Measurements from ENCODE around the gene IPO4. TPM values are rescaled to one million over a fixed set of nuclear protein-coding genes. Genes with fewer than 3 reads are reported as not detected.

Gene IPO4
- total and polyA plus RNA-seq, 2 of the 13 experiments (the other 11 are each of a cell fraction or from before 2014, with no cell fraction given) = 39.0 to 179 TPM

DNA sequence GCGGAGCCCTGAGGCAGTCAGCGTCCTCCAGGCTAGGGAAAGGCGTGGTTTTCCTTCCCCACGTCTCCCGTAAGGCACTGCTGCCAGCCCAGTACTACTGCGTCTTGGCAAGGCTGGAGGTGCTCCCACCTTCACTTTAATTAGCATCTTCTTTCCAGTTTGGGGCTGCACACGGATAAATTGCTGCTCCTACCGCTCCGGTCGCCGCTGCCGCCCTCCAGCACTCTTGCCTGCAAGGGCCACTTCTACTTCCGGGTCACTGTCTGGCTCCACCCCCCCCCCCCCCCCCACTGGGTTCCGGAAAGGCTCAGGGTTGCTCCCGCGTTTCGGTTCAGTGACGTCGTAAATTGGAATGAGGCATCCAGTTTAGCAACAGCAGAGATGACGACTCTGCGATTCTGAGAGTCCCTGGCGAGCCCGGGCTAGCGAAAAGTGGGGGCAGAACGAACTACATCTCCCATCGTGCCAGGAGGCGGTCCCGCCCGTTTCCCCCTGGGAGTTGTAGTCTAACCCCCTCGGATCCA, 43.6 kb upstream of the IPO4 start, which contains the start of gene NEDD8 (continued):
- TF ChIP-seq, protein P1, sequence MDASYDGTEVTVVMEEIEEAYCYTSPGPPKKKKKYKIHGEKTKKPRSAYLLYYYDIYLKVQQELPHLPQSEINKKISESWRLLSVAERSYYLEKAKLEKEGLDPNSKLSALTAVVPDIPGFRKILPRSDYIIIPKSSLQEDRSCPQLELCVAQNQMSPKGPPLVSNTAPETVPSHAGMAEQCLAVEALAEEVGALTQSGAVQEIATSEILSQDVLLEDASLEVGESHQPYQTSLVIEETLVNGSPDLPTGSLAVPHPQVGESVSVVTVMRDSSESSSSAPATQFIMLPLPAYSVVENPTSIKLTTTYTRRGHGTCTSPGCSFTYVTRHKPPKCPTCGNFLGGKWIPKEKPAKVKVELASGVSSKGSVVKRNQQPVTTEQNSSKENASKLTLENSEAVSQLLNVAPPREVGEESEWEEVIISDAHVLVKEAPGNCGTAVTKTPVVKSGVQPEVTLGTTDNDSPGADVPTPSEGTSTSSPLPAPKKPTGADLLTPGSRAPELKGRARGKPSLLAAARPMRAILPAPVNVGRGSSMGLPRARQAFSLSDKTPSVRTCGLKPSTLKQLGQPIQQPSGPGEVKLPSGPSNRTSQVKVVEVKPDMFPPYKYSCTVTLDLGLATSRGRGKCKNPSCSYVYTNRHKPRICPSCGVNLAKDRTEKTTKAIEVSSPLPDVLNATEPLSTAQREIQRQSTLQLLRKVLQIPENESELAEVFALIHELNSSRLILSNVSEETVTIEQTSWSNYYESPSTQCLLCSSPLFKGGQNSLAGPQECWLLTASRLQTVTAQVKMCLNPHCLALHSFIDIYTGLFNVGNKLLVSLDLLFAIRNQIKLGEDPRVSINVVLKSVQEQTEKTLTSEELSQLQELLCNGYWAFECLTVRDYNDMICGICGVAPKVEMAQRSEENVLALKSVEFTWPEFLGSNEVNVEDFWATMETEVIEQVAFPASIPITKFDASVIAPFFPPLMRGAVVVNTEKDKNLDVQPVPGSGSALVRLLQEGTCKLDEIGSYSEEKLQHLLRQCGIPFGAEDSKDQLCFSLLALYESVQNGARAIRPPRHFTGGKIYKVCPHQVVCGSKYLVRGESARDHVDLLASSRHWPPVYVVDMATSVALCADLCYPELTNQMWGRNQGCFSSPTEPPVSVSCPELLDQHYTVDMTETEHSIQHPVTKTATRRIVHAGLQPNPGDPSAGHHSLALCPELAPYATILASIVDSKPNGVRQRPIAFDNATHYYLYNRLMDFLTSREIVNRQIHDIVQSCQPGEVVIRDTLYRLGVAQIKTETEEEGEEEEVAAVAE (CRISPR knock-in tag; IDR thresholded peaks at IDR 0.05; ENCODE audit: borderline replicate concordance) = peak; percentile 76; the same call in 1 of the 2 replicates
- TF ChIP-seq ZBTB21 (CRISPR knock-in tag; IDR thresholded peaks at IDR 0.05) (peak; percentile 97), SATB2 (CRISPR knock-in tag; IDR thresholded peaks at IDR 0.05) (peak; percentile 87; the same call in 1 of the 2 replicates), SMC3 (IDR thresholded peaks at IDR 0.05; ENCODE audit: low read length) (no peak), TAF15 (IDR thresholded peaks at IDR 0.05; ENCODE audit: low read depth, low read length, poor library complexity, severe bottlenecking) (peak; percentile 91), ZSCAN22 (CRISPR knock-in tag; IDR thresholded peaks at IDR 0.05) (no peak), ZNF616 (CRISPR knock-in tag; IDR thresholded peaks at IDR 0.05; ENCODE audit: low read depth) (no peak; the same call in 1 of the 2 replicates), PRMT3 (CRISPR knock-in tag; IDR thresholded peaks at IDR 0.05; ENCODE audit: borderline replicate concordance, low read depth) (no peak), HNF4G (IDR thresholded peaks at IDR 0.05; ENCODE audit: borderline replicate concordance, low read depth, low read length) (no peak), HNF4G (CRISPR knock-in tag; IDR thresholded peaks at IDR 0.05; ENCODE audit: borderline replicate concordance, low read depth) (peak; percentile 38; the same call in 1 of the 2 replicates), SNRNP70 (IDR thresholded peaks at IDR 0.05; ENCODE audit: low read depth, low read length) (no peak), ZNF543 (CRISPR knock-in tag; IDR thresholded peaks at IDR 0.05) (no peak), ZNF30 (CRISPR knock-in tag; IDR thresholded peaks at IDR 0.05) (no peak), SAFB2 (CRISPR knock-in tag; IDR thresholded peaks at IDR 0.05; ENCODE audit: borderline replicate concordance, low read depth) (no peak; the same call in 1 of the 2 replicates), GATA4 (IDR thresholded peaks at IDR 0.05; ENCODE audit: borderline replicate concordance, low read depth) (no peak; the same call in 1 of the 2 replicates), ZNF10 (CRISPR knock-in tag; IDR thresholded peaks at IDR 0.05; ENCODE audit: borderline replicate concordance, low read depth) (no peak)
- TF ChIP-seq, protein P2, sequence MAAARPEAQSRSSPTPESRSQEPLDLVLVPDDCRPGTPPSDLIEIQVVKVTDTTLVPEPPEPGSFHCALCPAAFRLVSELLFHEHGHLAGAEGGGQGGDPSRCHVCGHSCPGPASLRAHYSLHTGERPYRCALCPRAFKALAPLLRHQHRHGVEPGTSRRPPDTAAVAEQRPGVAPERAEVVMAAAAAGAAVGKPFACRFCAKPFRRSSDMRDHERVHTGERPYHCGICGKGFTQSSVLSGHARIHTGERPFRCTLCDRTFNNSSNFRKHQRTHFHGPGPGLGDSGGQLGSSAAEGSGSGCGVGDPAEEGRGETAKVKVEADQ (CRISPR knock-in tag; IDR thresholded peaks at IDR 0.05; ENCODE audit: borderline replicate concordance) = peak; percentile 98
- TF ChIP-seq, protein P3, sequence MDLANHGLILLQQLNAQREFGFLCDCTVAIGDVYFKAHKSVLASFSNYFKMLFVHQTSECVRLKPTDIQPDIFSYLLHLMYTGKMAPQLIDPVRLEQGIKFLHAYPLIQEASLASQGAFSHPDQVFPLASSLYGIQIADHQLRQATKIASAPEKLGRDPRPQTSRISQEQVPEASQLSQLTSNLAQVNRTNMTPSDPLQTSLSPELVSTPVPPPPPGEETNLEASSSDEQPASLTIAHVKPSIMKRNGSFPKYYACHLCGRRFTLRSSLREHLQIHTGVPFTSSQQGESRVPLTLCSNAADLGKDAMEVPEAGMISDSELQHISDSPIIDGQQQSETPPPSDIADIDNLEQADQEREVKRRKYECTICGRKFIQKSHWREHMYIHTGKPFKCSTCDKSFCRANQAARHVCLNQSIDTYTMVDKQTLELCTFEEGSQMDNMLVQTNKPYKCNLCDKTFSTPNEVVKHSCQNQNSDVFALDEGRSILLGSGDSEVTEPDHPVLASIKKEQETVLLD (CRISPR knock-in tag; IDR thresholded peaks at IDR 0.05; ENCODE audit: low read depth) = no peak
- TF ChIP-seq, protein P4, sequence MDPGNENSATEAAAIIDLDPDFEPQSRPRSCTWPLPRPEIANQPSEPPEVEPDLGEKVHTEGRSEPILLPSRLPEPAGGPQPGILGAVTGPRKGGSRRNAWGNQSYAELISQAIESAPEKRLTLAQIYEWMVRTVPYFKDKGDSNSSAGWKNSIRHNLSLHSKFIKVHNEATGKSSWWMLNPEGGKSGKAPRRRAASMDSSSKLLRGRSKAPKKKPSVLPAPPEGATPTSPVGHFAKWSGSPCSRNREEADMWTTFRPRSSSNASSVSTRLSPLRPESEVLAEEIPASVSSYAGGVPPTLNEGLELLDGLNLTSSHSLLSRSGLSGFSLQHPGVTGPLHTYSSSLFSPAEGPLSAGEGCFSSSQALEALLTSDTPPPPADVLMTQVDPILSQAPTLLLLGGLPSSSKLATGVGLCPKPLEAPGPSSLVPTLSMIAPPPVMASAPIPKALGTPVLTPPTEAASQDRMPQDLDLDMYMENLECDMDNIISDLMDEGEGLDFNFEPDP (CRISPR knock-in tag; conservative IDR thresholded peaks at IDR 0.05) = no peak
- TF ChIP-seq, protein P5, sequence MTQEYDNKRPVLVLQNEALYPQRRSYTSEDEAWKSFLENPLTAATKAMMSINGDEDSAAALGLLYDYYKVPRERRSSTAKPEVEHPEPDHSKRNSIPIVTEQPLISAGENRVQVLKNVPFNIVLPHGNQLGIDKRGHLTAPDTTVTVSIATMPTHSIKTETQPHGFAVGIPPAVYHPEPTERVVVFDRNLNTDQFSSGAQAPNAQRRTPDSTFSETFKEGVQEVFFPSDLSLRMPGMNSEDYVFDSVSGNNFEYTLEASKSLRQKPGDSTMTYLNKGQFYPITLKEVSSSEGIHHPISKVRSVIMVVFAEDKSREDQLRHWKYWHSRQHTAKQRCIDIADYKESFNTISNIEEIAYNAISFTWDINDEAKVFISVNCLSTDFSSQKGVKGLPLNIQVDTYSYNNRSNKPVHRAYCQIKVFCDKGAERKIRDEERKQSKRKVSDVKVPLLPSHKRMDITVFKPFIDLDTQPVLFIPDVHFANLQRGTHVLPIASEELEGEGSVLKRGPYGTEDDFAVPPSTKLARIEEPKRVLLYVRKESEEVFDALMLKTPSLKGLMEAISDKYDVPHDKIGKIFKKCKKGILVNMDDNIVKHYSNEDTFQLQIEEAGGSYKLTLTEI (CRISPR knock-in tag; conservative IDR thresholded peaks at IDR 0.05) = no peak

Measured in HepG2 (cell line).